MM.1S (cell line): ENCODE results near the gene CREB3L4.

ENCODE experiments used
- CTCF ChIP-seq: fragments of 300-600 bp; sonication (generic); IDR thresholded peaks from 2 replicates; pipeline ENCODE4 v1.5.1; 2016; ENCODE audit warnings: antibody characterized with exemption, low read length, mixed read lengths
- EZH2 ChIP-seq: fragments of 300-600 bp; sonication (generic); optimal IDR thresholded peaks from 2 replicates; pipeline ENCODE3; 2017; ENCODE audit warnings: low read depth, mild to moderate bottlenecking, antibody characterized with exemption, low read length, mixed read lengths

GRCh38 chr1:153939476-153939875, 28.2 kb upstream of the CREB3L4 start:
- no peak for TF ChIP-seq EZH2
- TF ChIP-seq CTCF: no peak
